ENCODE data around the gene NFATC2IP.
A peak's percentile ranks its signal among the peaks of the same experiment; 100 is the strongest.
"Not testable (repeated sequence)": the region's sequence is repeated elsewhere in the genome, so short reads cannot be mapped to it uniquely, and the experiment has no call there.

Gene NFATC2IP

GRCh38 chr16:28925386-28926228 lies 25.1 kb upstream of the NFATC2IP start:
- in situ Hi-C loops (cut with HindIII; ENCODE audit: low sequenced_read_pairs) = no loop called here
- no peak for TF ChIP-seq CTCF (IDR thresholded peaks at IDR 0.05; ENCODE audit: low read depth, low read length)
- peak; percentile 77 for DNase-seq (ENCODE audit: low read depth, low spot score)
- peak overlapping the region; percentile 78 for H3K4me3 ChIP-seq (ENCODE audit: low read depth, low read length)

GRCh38 chr16:28926284-28926683 lies 24.5 kb upstream of the NFATC2IP start:
- H3K4me3 ChIP-seq (ENCODE audit: low read depth, low read length); in situ Hi-C loops (cut with HindIII; ENCODE audit: low sequenced_read_pairs): not testable (repeated sequence)

GRCh38 chr16:28927815-28928214 lies 22.9 kb upstream of the NFATC2IP start:
- no peak for DNase-seq (ENCODE audit: low read depth, low spot score)
- no peak overlapping the region for H3K4me3 ChIP-seq (ENCODE audit: low read depth, low read length)
- no peak for TF ChIP-seq CTCF (IDR thresholded peaks at IDR 0.05; ENCODE audit: low read depth, low read length)
- in situ Hi-C loops (cut with HindIII; ENCODE audit: low sequenced_read_pairs) = no loop called here

More at GRCh38 chr16:28926284-28926683, 24.5 kb upstream of the NFATC2IP start:
- not testable (repeated sequence) for DNase-seq (ENCODE audit: low read depth, low spot score)

- TF ChIP-seq CTCF (IDR thresholded peaks at IDR 0.05; ENCODE audit: low read depth, low read length) = no peak
- in situ Hi-C loops (cut with HindIII; ENCODE audit: low sequenced_read_pairs) = no loop called here
- H3K4me3 ChIP-seq (ENCODE audit: low read depth, low read length) = no peak overlapping the region
- DNase-seq (ENCODE audit: low read depth, low spot score) = no peak
Measured at GRCh38 chr16:28930203-28930602, 20.5 kb upstream of the NFATC2IP start.

GRCh38 chr16:28930652-28931051 lies 20.1 kb upstream of the NFATC2IP start:
- TF ChIP-seq CTCF (IDR thresholded peaks at IDR 0.05; ENCODE audit: low read depth, low read length) = no peak
- no peak for DNase-seq (ENCODE audit: low read depth, low spot score)
- in situ Hi-C loops (cut with HindIII; ENCODE audit: low sequenced_read_pairs) = no loop called here
- no peak overlapping the region for H3K4me3 ChIP-seq (ENCODE audit: low read depth, low read length)

- no peak for DNase-seq (ENCODE audit: low read depth, low spot score)
- no peak for TF ChIP-seq CTCF (IDR thresholded peaks at IDR 0.05; ENCODE audit: low read depth, low read length)
- H3K4me3 ChIP-seq (ENCODE audit: low read depth, low read length) = no peak within 1 kb of the TSS
- in situ Hi-C loops (cut with HindIII; ENCODE audit: low sequenced_read_pairs) = no loop called here
Measured at GRCh38 chr16:28931801-28932225, 18.9 kb upstream of the NFATC2IP start, which contains the start of gene CD19. Gene CD19, plus strand, starts transcription at chr16:28931971. Its CDS starts 30 bp downstream, at chr16:28932001.
